Activated CD4-positive, alpha-beta T cell treated with anti-CD3 and anti-CD28 coated beads for 36 hours (primary cell): ENCODE measurements around the gene SLAMF8. TPM values are rescaled to one million over a fixed set of nuclear protein-coding genes. Genes with fewer than 3 reads are reported as not detected.
A peak's percentile ranks its signal among the peaks of the same experiment; 100 is the strongest.

Experiments
- ATAC-seq: fragments of 200-7000 bp; cut with Tn5 transposase; one replicate; pipeline ENCODE4 v1.10.0; 2021; ENCODE audit warnings: mild to moderate bottlenecking, moderate library complexity
- CTCF ChIA-PET: fragments of 350-600 bp; sonication (Branson Sonifier 250); formaldehyde crosslinking; loops from one replicate; lab custom pipeline; 2021; ENCODE audit warnings: antibody characterized with exemption; lab: Charles Lee
- POLR2A ChIA-PET: fragments of 350-600 bp; sonication (Branson Sonifier 250); formaldehyde crosslinking; loops from one replicate; lab custom pipeline; 2021; ENCODE audit warnings: antibody characterized with exemption, inconsistent platforms; lab: Charles Lee
- DNase-seq: peaks from one replicate; pipeline ENCODE4 v3.0.0-alpha.2; 2020
- H3K27ac Mint-ChIP-seq: one replicate; pipeline ENCODE4 v1.8.0; 2021; ENCODE audit warnings: mixed read lengths
- H3K27me3 Mint-ChIP-seq: one replicate; pipeline ENCODE4 v1.8.0; 2021; ENCODE audit warnings: mixed read lengths
- H3K36me3 Mint-ChIP-seq: one replicate; pipeline ENCODE4 v1.8.0; 2021; ENCODE audit warnings: low read depth, mixed read lengths
- H3K4me1 Mint-ChIP-seq: one replicate; pipeline ENCODE4 v1.8.0; 2021; ENCODE audit warnings: mixed read lengths
- H3K4me3 Mint-ChIP-seq: one replicate; pipeline ENCODE4 v1.8.0; 2021; ENCODE audit warnings: mild to moderate bottlenecking, moderate library complexity, mixed read lengths
- H3K9me3 Mint-ChIP-seq: one replicate; pipeline ENCODE4 v1.8.0; 2021; ENCODE audit warnings: low read depth, mixed read lengths
- intact Hi-C, 2 experiments: fragments of 100-400 bp; cut with DNase I in 1 of 2; cut with micrococcal nuclease in 1 of 2; formaldehyde crosslinking; loops; one replicate each; pipeline versions ENCODE4 v1.14.2 to v1.15.1; 2022 to 2024; cut with DNase I, micrococcal nuclease
- total RNA-seq, 2 experiments: library from RNA; stranded (reverse); gene quantifications; one replicate each; pipeline ENCODE4 v1.2.3, GENCODE V29; 2021

The SLAMF8 gene
- total RNA-seq, 2 experiments from 2014 or later = 0.39 to 0.70 TPM

GRCh38 chr1:159870704-159871103 lies 44.0 kb downstream of the SLAMF8 start:
- Mint-ChIP-seq H3K27me3 (peaks cover 3% of the 10 kb centered on the region), H3K9me3 (no peaks in the 10 kb centered on the region), H3K4me1 (peaks cover 12% of the 10 kb centered on the region), H3K36me3 (no peaks in the 10 kb centered on the region), H3K4me3 (no peak overlapping the region), H3K27ac (no peak overlapping the region)
- intact Hi-C loops = no loop called here
- ATAC-seq (no peak), DNase-seq (no peak)
- CTCF ChIA-PET = interaction anchor here (0.7 to 1.5 kb wide), 4 partner anchors 10 to 26 kb away, joined by 3 to 5 read pairs (median 4); no protein-coding TSS in a partner anchor
- POLR2A ChIA-PET = no interaction called here

GRCh38 chr1:159872891-159873290 lies 46.2 kb downstream of the SLAMF8 start:
- Mint-ChIP-seq H3K4me1 (no peaks in the 10 kb centered on the region), H3K27ac (no peak overlapping the region), H3K4me3 (no peak overlapping the region), H3K27me3 (peaks cover 3% of the 10 kb centered on the region), H3K36me3 (no peaks in the 10 kb centered on the region), H3K9me3 (no peaks in the 10 kb centered on the region)
- ChIA-PET POLR2A (no interaction called here), CTCF (interaction anchor here (0.5 to 2.8 kb wide), 5 partner anchors 17 to 134 kb away, joined by 3 to 12 read pairs (median 5); no protein-coding TSS in a partner anchor)
- intact Hi-C loops = no loop called here
- DNase-seq = no peak
- ATAC-seq = no peak

- no peak for ATAC-seq
- POLR2A ChIA-PET = interaction anchor here (0.6 kb wide), 1 partner anchor 47 kb away, joined by 3 read pairs; the partner anchor contains the start of gene SLAMF8
- Mint-ChIP-seq H3K27ac (no peak overlapping the region), H3K4me3 (no peak overlapping the region), H3K9me3 (no peaks in the 10 kb centered on the region), H3K27me3 (peaks cover 3% of the 10 kb centered on the region), H3K36me3 (no peaks in the 10 kb centered on the region), H3K4me1 (no peaks in the 10 kb centered on the region)
- DNase-seq = no peak
- CTCF ChIA-PET = interaction anchor here (0.5 to 2.8 kb wide), 6 partner anchors 9 to 134 kb away, joined by 3 to 12 read pairs (median 4); no protein-coding TSS in a partner anchor
- intact Hi-C loops = no loop called here
Measured at GRCh38 chr1:159873530-159874143, 47.0 kb downstream of the SLAMF8 start.

GRCh38 chr1:159877695-159878444 lies 51.2 kb downstream of the SLAMF8 start:
- no peak overlapping the region for H3K4me3 Mint-ChIP-seq
- intact Hi-C loops = no loop called here
- H3K4me1 Mint-ChIP-seq = no peaks in the 10 kb centered on the region
- no peaks in the 10 kb centered on the region for H3K9me3 Mint-ChIP-seq
- POLR2A ChIA-PET = no interaction called here
- CTCF ChIA-PET = interaction anchor here (1.8 kb wide), 1 partner anchor 13 kb away, joined by 3 read pairs; no protein-coding TSS in a partner anchor
- H3K27ac Mint-ChIP-seq = no peak overlapping the region
- no peaks in the 10 kb centered on the region for H3K27me3 Mint-ChIP-seq
- no peaks in the 10 kb centered on the region for H3K36me3 Mint-ChIP-seq
- no peak for DNase-seq
- no peak for ATAC-seq

- POLR2A ChIA-PET = no interaction called here
- no peaks in the 10 kb centered on the region for H3K36me3 Mint-ChIP-seq
- intact Hi-C loops = no loop called here
- no peaks in the 10 kb centered on the region for H3K4me1 Mint-ChIP-seq
- CTCF ChIA-PET = interaction anchor here (1.1 to 2.1 kb wide), 3 partner anchors 12 to 80 kb away, joined by 3 to 12 read pairs (median 5); no protein-coding TSS in a partner anchor
- no peak for ATAC-seq
- DNase-seq = no peak
- no peak overlapping the region for H3K27ac Mint-ChIP-seq
- no peaks in the 10 kb centered on the region for H3K27me3 Mint-ChIP-seq
- no peak overlapping the region for H3K4me3 Mint-ChIP-seq
- no peaks in the 10 kb centered on the region for H3K9me3 Mint-ChIP-seq
Measured at GRCh38 chr1:159879136-159879535, 52.5 kb downstream of the SLAMF8 start.

GRCh38 chr1:159879977-159880376 lies 53.3 kb downstream of the SLAMF8 start:
- H3K27me3 Mint-ChIP-seq = no peaks in the 10 kb centered on the region
- H3K4me3 Mint-ChIP-seq = no peak overlapping the region
- DNase-seq (no peak), ATAC-seq (no peak)
- H3K36me3 Mint-ChIP-seq = no peaks in the 10 kb centered on the region
- intact Hi-C loops = no loop called here
- no peaks in the 10 kb centered on the region for H3K9me3 Mint-ChIP-seq
- no peak overlapping the region for H3K27ac Mint-ChIP-seq
- no peaks in the 10 kb centered on the region for H3K4me1 Mint-ChIP-seq
- CTCF ChIA-PET = interaction anchor here (0.6 to 2.1 kb wide), 4 partner anchors 8 to 80 kb away, joined by 3 to 12 read pairs (median 5); no protein-coding TSS in a partner anchor
- POLR2A ChIA-PET = no interaction called here

- H3K4me1 Mint-ChIP-seq = no peaks in the 10 kb centered on the region
- H3K27ac Mint-ChIP-seq = no peak overlapping the region
- intact Hi-C loops = no loop called here
- ChIA-PET POLR2A (no interaction called here), CTCF (interaction anchor here (1.1 to 2.1 kb wide), 4 partner anchors 9 to 127 kb away, joined by 3 to 12 read pairs (median 5); no protein-coding TSS in a partner anchor)
- H3K36me3 Mint-ChIP-seq = no peaks in the 10 kb centered on the region
- H3K9me3 Mint-ChIP-seq = no peaks in the 10 kb centered on the region
- DNase-seq = no peak
- no peaks in the 10 kb centered on the region for H3K27me3 Mint-ChIP-seq
- H3K4me3 Mint-ChIP-seq = no peak overlapping the region
- no peak for ATAC-seq
Measured at GRCh38 chr1:159880430-159880829, 53.8 kb downstream of the SLAMF8 start.

GRCh38 chr1:159881622-159882526 lies 55.2 kb downstream of the SLAMF8 start:
- DNase-seq (peak; percentile 53), ATAC-seq (no peak)
- POLR2A ChIA-PET = no interaction called here
- intact Hi-C loops = no loop called here
- Mint-ChIP-seq H3K27ac (no peak overlapping the region), H3K4me1 (no peaks in the 10 kb centered on the region), H3K36me3 (no peaks in the 10 kb centered on the region), H3K27me3 (no peaks in the 10 kb centered on the region), H3K9me3 (no peaks in the 10 kb centered on the region), H3K4me3 (no peak overlapping the region)
- CTCF ChIA-PET = interaction anchor here (0.6 to 1.8 kb wide), 4 partner anchors 9 to 1861 kb away, joined by 3 to 5 read pairs (median 4); no protein-coding TSS in a partner anchor

- Mint-ChIP-seq H3K27me3 (no peaks in the 10 kb centered on the region), H3K36me3 (no peaks in the 10 kb centered on the region), H3K4me1 (no peaks in the 10 kb centered on the region), H3K27ac (no peak overlapping the region), H3K9me3 (no peaks in the 10 kb centered on the region), H3K4me3 (no peak overlapping the region)
- DNase-seq = no peak
- ChIA-PET POLR2A (no interaction called here), CTCF (no interaction called here)
- intact Hi-C loops = no loop called here
- ATAC-seq = no peak
Measured at GRCh38 chr1:159882527-159882862, 55.8 kb downstream of the SLAMF8 start.

- H3K27ac Mint-ChIP-seq = no peak overlapping the region
- ChIA-PET POLR2A (no interaction called here), CTCF (interaction anchor here (1.0 to 4.1 kb wide), 2 partner anchors 52 to 85 kb away, joined by 3 to 16 read pairs; no protein-coding TSS in a partner anchor)
- DNase-seq (no peak), ATAC-seq (no peak)
- H3K27me3 Mint-ChIP-seq = no peaks in the 10 kb centered on the region
- no peak overlapping the region for H3K4me3 Mint-ChIP-seq
- intact Hi-C loops = no loop called here
- no peaks in the 10 kb centered on the region for H3K36me3 Mint-ChIP-seq
- no peaks in the 10 kb centered on the region for H3K4me1 Mint-ChIP-seq
- H3K9me3 Mint-ChIP-seq = no peaks in the 10 kb centered on the region
Measured at GRCh38 chr1:159883134-159883533, 56.5 kb downstream of the SLAMF8 start.

GRCh38 chr1:159884296-159884695 lies 57.6 kb downstream of the SLAMF8 start:
- Mint-ChIP-seq H3K4me3 (no peak overlapping the region), H3K4me1 (no peaks in the 10 kb centered on the region), H3K36me3 (no peaks in the 10 kb centered on the region), H3K9me3 (no peaks in the 10 kb centered on the region), H3K27ac (no peak overlapping the region), H3K27me3 (no peaks in the 10 kb centered on the region)
- ATAC-seq (no peak), DNase-seq (no peak)
- POLR2A ChIA-PET = no interaction called here
- intact Hi-C loops = no loop called here
- CTCF ChIA-PET = interaction anchor here (0.8 to 4.1 kb wide), 3 partner anchors 11 to 86 kb away, joined by 3 to 16 read pairs (median 3); no protein-coding TSS in a partner anchor
